ENCODE measurements around the gene TMPRSS11E.
"Not testable (repeated sequence)": the region's sequence is repeated elsewhere in the genome, so short reads cannot be mapped to it uniquely, and the experiment has no call there.

Gene TMPRSS11E, protein sequence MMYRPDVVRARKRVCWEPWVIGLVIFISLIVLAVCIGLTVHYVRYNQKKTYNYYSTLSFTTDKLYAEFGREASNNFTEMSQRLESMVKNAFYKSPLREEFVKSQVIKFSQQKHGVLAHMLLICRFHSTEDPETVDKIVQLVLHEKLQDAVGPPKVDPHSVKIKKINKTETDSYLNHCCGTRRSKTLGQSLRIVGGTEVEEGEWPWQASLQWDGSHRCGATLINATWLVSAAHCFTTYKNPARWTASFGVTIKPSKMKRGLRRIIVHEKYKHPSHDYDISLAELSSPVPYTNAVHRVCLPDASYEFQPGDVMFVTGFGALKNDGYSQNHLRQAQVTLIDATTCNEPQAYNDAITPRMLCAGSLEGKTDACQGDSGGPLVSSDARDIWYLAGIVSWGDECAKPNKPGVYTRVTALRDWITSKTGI

DNA sequence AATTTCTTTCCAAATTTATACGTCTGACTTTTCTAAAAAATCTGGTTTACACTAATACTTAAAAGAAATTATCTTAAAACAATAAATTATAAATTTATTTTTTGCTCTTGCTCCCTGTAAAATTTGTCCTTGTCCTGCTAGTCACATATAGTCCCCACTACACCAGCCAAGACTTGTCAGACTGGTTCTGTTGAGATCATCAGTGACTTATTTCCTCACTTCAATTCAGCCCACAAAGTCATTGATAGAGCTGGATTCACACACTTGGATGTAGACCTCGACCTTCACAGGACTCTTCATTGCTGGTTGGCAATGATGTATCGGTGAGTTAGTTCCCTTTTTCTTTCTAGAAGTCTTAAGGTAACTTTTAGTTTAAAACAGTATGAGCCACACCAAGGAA is at the start of gene TMPRSS11E:
Gene TMPRSS11E, plus strand, starts transcription at position 263 of the 400 bp plus-strand sequence. Its CDS starts 50 bp downstream, at position 313.
- H3K9me3 ChIP-seq (ENCODE audit: control insufficient read depth, low read depth, low read length) = no peaks in the 10 kb centered on the region
- peaks cover 44% of the 10 kb centered on the region for H3K4me1 ChIP-seq (ENCODE audit: control insufficient read depth, low read depth, low read length)
- H3K4me3 ChIP-seq (ENCODE audit: low read length) = no peak within 1 kb of the TSS
- no peak within 1 kb of the TSS for H3K9ac ChIP-seq (ENCODE audit: low read length)
- no peaks in the 10 kb centered on the region for H3K36me3 ChIP-seq (ENCODE audit: control insufficient read depth, low read depth, low read length)
- no peak within 1 kb of the TSS for H3K27ac ChIP-seq (ENCODE audit: low read length)
- H3K27me3 ChIP-seq (ENCODE audit: control insufficient read depth, insufficient read depth, low read length) = no peaks in the 10 kb centered on the region

DNA sequence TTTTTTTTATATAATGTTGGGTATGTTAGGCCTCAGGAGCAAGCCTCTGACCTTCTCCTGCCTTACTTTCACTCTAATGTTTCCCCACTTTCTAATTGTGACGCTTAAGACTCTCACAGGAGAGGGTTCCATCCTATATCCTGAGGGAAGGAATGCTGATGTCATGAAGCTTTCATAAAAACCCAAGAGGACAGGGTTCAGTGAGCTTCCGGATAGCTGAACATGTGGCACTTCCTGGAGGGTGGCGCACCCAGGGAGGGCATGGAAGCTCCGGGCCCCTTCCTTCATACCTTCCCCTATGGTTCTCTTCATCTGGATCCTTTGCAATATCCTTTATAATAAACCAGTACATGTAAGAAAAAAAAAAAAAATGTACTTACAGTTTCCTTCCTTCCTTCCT is 48.0 kb upstream of the TMPRSS11E start:
- no peak overlapping the region for H3K4me3 ChIP-seq (ENCODE audit: low read length)
- H3K27ac ChIP-seq (ENCODE audit: low read length) = no peak overlapping the region
- H3K9ac ChIP-seq (ENCODE audit: low read length) = no peak overlapping the region
- no peaks in the 10 kb centered on the region for H3K9me3 ChIP-seq (ENCODE audit: control insufficient read depth, low read depth, low read length)
- H3K27me3 ChIP-seq (ENCODE audit: control insufficient read depth, insufficient read depth, low read length) = no peaks in the 10 kb centered on the region
- H3K4me1 ChIP-seq (ENCODE audit: control insufficient read depth, low read depth, low read length) = peaks cover 4% of the 10 kb centered on the region
- H3K36me3 ChIP-seq (ENCODE audit: control insufficient read depth, low read depth, low read length) = no peaks in the 10 kb centered on the region

DNA sequence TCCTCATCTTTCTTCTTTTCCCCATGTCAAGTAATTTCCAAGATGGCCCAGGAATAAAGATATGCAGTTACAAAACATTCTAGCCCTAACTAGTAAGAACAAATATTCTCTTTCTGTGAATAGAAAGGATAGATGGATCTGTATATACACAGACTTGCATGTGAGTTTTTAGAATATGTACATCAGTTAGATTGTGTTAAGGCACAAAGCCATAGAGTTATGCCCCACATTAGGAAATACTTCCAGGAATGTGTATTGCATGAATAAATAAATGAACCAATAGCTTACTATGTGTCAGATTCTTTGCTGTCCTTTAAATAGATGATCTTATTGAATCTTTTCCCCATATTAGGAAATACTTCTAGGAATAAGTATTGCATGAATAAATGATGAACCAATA is 46.0 kb upstream of the TMPRSS11E start:
- Histone ChIP-seq H3K36me3 (ENCODE audit: control insufficient read depth, low read depth, low read length) (no peaks in the 10 kb centered on the region), H3K27me3 (ENCODE audit: control insufficient read depth, insufficient read depth, low read length) (no peaks in the 10 kb centered on the region), H3K9me3 (ENCODE audit: control insufficient read depth, low read depth, low read length) (no peaks in the 10 kb centered on the region), H3K9ac (ENCODE audit: low read length) (no peak overlapping the region), H3K4me1 (ENCODE audit: control insufficient read depth, low read depth, low read length) (peaks cover 19% of the 10 kb centered on the region), H3K4me3 (ENCODE audit: low read length) (no peak overlapping the region), H3K27ac (ENCODE audit: low read length) (no peak overlapping the region)

DNA sequence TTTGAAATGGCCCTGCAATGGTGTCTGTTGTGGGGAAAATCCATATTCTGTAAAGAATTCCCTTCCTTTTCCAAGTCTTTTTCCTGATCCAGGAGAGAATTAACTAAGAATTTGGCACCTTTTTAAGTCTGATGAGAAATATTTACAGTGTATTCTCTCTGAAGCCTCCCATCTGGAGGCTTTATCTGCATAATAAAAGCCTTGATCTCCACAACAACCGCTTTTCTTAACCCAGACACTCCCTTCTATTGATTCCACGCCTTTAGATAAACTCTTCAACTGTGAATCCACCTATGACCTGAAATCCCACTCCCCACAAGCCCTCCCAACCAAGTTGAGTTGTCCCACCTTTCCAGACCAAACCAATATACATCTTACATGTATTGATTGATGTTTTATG is 43.1 kb upstream of the TMPRSS11E start:
- Histone ChIP-seq H3K27ac (ENCODE audit: low read length) (peak overlapping the region; percentile 99), H3K4me3 (ENCODE audit: low read length) (peak overlapping the region; percentile 23), H3K9me3 (ENCODE audit: control insufficient read depth, low read depth, low read length) (no peaks in the 10 kb centered on the region), H3K4me1 (ENCODE audit: control insufficient read depth, low read depth, low read length) (peaks cover 37% of the 10 kb centered on the region), H3K36me3 (ENCODE audit: control insufficient read depth, low read depth, low read length) (no peaks in the 10 kb centered on the region), H3K9ac (ENCODE audit: low read length) (peak overlapping the region; percentile 46), H3K27me3 (ENCODE audit: control insufficient read depth, insufficient read depth, low read length) (no peaks in the 10 kb centered on the region)

GRCh38 chr4:68405718-68406478 is 41.4 kb upstream of the TMPRSS11E start:
- Histone ChIP-seq H3K4me3 (ENCODE audit: low read length) (peak overlapping the region; percentile 83), H3K9ac (ENCODE audit: low read length) (peak overlapping the region; percentile 99), H3K4me1 (ENCODE audit: control insufficient read depth, low read depth, low read length) (peaks cover 52% of the 10 kb centered on the region), H3K27ac (ENCODE audit: low read length) (peak overlapping the region; percentile 99)
- not testable (repeated sequence) for H3K36me3 ChIP-seq (ENCODE audit: control insufficient read depth, low read depth, low read length); H3K27me3 ChIP-seq (ENCODE audit: control insufficient read depth, insufficient read depth, low read length); H3K9me3 ChIP-seq (ENCODE audit: control insufficient read depth, low read depth, low read length)

DNA sequence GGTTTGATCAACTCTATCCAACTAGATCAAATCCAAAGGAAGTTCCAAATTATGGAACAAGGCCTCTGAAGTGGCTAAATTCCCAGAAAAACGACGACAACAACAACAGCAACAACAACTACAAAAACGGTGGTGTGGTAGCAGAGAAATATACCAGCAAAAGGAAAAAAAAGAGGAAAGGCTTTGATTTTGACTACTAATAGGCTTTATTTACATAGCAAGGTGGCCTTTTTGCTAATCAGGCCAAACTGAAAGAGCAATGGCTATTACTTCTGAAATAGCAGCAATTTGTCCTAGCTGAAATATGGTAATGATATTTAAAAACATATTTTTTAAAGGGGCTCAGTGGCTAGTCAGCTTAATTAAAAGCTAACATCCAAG is 40.8 kb upstream of the TMPRSS11E start:
- Histone ChIP-seq H3K4me1 (ENCODE audit: control insufficient read depth, low read depth, low read length) (peaks cover 52% of the 10 kb centered on the region), H3K9ac (ENCODE audit: low read length) (peak overlapping the region; percentile 99), H3K27me3 (ENCODE audit: control insufficient read depth, insufficient read depth, low read length) (no peaks in the 10 kb centered on the region), H3K36me3 (ENCODE audit: control insufficient read depth, low read depth, low read length) (no peaks in the 10 kb centered on the region), H3K4me3 (ENCODE audit: low read length) (peak overlapping the region; percentile 83), H3K9me3 (ENCODE audit: control insufficient read depth, low read depth, low read length) (no peaks in the 10 kb centered on the region), H3K27ac (ENCODE audit: low read length) (peak overlapping the region; percentile 99)

DNA sequence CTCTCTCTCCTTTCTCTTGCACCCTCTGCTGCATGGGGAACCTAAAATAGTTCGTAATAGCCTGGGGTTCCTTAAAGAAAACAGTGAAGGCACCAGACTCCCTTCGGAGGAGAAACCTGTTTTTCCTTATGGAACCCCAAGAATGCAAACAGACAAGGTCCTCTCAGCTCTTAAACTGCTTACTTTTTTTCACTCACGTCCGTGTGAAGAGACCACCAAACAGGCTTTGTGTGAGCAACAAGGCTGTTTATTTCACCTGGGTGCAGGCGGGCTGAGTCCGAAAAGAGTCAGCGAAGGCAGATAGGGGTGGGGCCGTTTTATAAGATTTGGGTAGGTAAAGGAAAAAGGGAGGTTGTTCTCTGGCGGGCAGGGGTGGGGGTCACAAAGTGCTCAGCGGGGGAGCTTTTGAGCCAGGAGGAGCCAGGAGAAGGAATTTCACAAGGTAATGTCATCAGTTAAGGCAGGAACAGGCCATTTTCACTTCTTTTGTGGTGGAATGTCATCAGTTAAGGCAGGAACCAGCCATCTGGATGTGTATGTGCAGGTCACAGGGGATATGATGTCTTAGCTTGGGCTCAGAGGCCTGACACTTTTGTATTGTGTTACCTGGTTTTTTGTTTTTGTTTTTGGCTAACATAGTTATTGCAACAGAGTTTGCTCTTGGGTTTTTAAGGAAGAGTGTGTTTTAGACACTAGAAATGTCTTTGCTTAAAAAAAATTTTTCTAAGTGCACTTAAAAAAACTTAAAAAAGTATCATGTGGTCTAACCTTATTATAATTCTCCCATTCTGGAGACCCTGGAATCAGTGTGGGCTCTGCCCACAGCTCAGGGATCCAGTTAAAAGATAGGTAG is 40.0 kb upstream of the TMPRSS11E start:
- Histone ChIP-seq H3K9ac (ENCODE audit: low read length) (peak overlapping the region; percentile 99), H3K27ac (ENCODE audit: low read length) (peak overlapping the region; percentile 99), H3K4me1 (ENCODE audit: control insufficient read depth, low read depth, low read length) (peaks cover 50% of the 10 kb centered on the region), H3K4me3 (ENCODE audit: low read length) (peak overlapping the region; percentile 83)
- H3K9me3 ChIP-seq (ENCODE audit: control insufficient read depth, low read depth, low read length); H3K27me3 ChIP-seq (ENCODE audit: control insufficient read depth, insufficient read depth, low read length); H3K36me3 ChIP-seq (ENCODE audit: control insufficient read depth, low read depth, low read length): not testable (repeated sequence)

DNA sequence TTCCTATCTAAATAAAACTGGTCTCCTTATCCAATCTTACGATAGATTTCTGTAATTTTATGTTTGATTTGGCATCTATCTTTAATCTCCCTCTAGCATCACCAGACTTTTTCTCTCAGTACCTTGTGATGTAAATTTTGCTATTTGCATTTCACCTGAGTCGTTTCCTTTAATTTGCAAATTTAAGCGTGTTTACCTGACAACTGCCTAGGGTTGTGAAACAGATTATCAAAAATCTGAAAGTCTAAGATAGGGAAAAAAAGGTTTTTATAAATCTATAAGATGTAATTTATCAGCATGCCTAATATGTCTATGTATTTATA is 39.4 kb upstream of the TMPRSS11E start:
- Histone ChIP-seq H3K9me3 (ENCODE audit: control insufficient read depth, low read depth, low read length) (no peaks in the 10 kb centered on the region), H3K4me1 (ENCODE audit: control insufficient read depth, low read depth, low read length) (peaks cover 50% of the 10 kb centered on the region), H3K27me3 (ENCODE audit: control insufficient read depth, insufficient read depth, low read length) (no peaks in the 10 kb centered on the region), H3K4me3 (ENCODE audit: low read length) (peak overlapping the region; percentile 83), H3K9ac (ENCODE audit: low read length) (peak overlapping the region; percentile 99), H3K27ac (ENCODE audit: low read length) (peak overlapping the region; percentile 99), H3K36me3 (ENCODE audit: control insufficient read depth, low read depth, low read length) (no peaks in the 10 kb centered on the region)

DNA sequence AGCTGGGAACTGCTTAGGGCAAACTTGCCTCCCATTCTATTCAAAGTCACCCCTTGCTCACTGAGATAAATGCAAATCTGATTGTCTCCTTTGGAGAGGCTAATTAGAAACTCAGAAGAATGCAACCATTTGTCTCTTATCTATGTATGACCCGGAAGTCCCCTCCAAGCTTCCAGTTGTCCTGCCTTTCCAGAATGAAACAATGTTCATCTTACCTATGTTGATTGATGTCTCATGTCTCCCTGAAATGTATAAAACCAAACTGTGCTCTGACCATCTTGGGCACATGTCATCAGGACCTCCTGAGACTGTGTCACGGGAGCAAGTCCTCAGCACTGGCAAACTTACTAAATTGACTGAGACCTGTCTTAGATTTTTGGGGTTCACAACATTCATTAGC is 37.1 kb upstream of the TMPRSS11E start:
- Histone ChIP-seq H3K27ac (ENCODE audit: low read length) (no peak overlapping the region), H3K9me3 (ENCODE audit: control insufficient read depth, low read depth, low read length) (no peaks in the 10 kb centered on the region), H3K9ac (ENCODE audit: low read length) (no peak overlapping the region)

GRCh38 chr4:68410643-68411042 is 36.6 kb upstream of the TMPRSS11E start:
- no peaks in the 10 kb centered on the region for H3K27me3 ChIP-seq (ENCODE audit: control insufficient read depth, insufficient read depth, low read length)
- H3K36me3 ChIP-seq (ENCODE audit: control insufficient read depth, low read depth, low read length) = no peaks in the 10 kb centered on the region
- H3K9ac ChIP-seq (ENCODE audit: low read length) = no peak overlapping the region
- peak overlapping the region; percentile 12 for H3K27ac ChIP-seq (ENCODE audit: low read length)
- H3K4me3 ChIP-seq (ENCODE audit: low read length) = no peak overlapping the region
- no peaks in the 10 kb centered on the region for H3K9me3 ChIP-seq (ENCODE audit: control insufficient read depth, low read depth, low read length)
- H3K4me1 ChIP-seq (ENCODE audit: control insufficient read depth, low read depth, low read length) = peaks cover 36% of the 10 kb centered on the region

More for the DNA sequence above, 37.1 kb upstream of the TMPRSS11E start:
- no peaks in the 10 kb centered on the region for H3K36me3 ChIP-seq (ENCODE audit: control insufficient read depth, low read depth, low read length)
- peak overlapping the region; percentile 83 for H3K4me3 ChIP-seq (ENCODE audit: low read length)
- H3K27me3 ChIP-seq (ENCODE audit: control insufficient read depth, insufficient read depth, low read length) = no peaks in the 10 kb centered on the region
- H3K4me1 ChIP-seq (ENCODE audit: control insufficient read depth, low read depth, low read length) = peaks cover 40% of the 10 kb centered on the region

GRCh38 chr4:68412031-68412430 is 35.2 kb upstream of the TMPRSS11E start:
- H3K9me3 ChIP-seq (ENCODE audit: control insufficient read depth, low read depth, low read length); H3K27me3 ChIP-seq (ENCODE audit: control insufficient read depth, insufficient read depth, low read length); H3K27ac ChIP-seq (ENCODE audit: low read length); H3K4me3 ChIP-seq (ENCODE audit: low read length); H3K9ac ChIP-seq (ENCODE audit: low read length); H3K36me3 ChIP-seq (ENCODE audit: control insufficient read depth, low read depth, low read length): not testable (repeated sequence)
- H3K4me1 ChIP-seq (ENCODE audit: control insufficient read depth, low read depth, low read length) = peaks cover 26% of the 10 kb centered on the region
